HG02642 (cell line): ENCODE measurements around the gene ARSA.
"Not testable (repeated sequence)": the region's sequence is repeated elsewhere in the genome, so short reads cannot be mapped to it uniquely, and the experiment has no call there.

ENCODE experiments used
- ATAC-seq: cut with Tn5 transposase; IDR thresholded peaks from one replicate; pipeline ENCODE4 v1.9.1; 2021; ENCODE audit warnings: mild to moderate bottlenecking; ENCODE audit not compliant: unreplicated experiment, poor library complexity

ARSA gene

GRCh38 chr22:50624347-50625130 lies 3.4 kb downstream of the ARSA start:
- ATAC-seq: no peak

- no peak for ATAC-seq
Observed at GRCh38 chr22:50622723-50623327, 5.1 kb downstream of the ARSA start.

GRCh38 chr22:50621948-50622722 lies 5.8 kb downstream of the ARSA start:
- no peak for ATAC-seq

GRCh38 chr22:50621356-50621880 lies 6.5 kb downstream of the ARSA start:
- ATAC-seq: peak; percentile 42

- peak; percentile 65 for ATAC-seq
Observed at GRCh38 chr22:50620593-50621355, 7.2 kb downstream of the ARSA start.

GRCh38 chr22:50614296-50614695 lies 13.7 kb downstream of the ARSA start:
- not testable (repeated sequence) for ATAC-seq

- no peak for ATAC-seq
Observed at GRCh38 chr22:50613291-50613981, 14.5 kb downstream of the ARSA start.

- ATAC-seq: no peak
Observed at GRCh38 chr22:50612528-50613221, 15.3 kb downstream of the ARSA start.

- ATAC-seq: no peak
Observed at GRCh38 chr22:50612168-50612527, 15.8 kb downstream of the ARSA start.

- ATAC-seq: no peak
Observed at GRCh38 chr22:50611341-50612060, 16.5 kb downstream of the ARSA start.

- no peak for ATAC-seq
Observed at GRCh38 chr22:50610581-50610980, 17.4 kb downstream of the ARSA start.

GRCh38 chr22:50610041-50610451 lies 17.9 kb downstream of the ARSA start:
- no peak for ATAC-seq

- no peak for ATAC-seq
Observed at GRCh38 chr22:50609599-50609998, 18.4 kb downstream of the ARSA start.

- no peak for ATAC-seq
Observed at GRCh38 chr22:50608996-50609395, 19.0 kb downstream of the ARSA start.

- ATAC-seq: not testable (repeated sequence)
Observed at GRCh38 chr22:50608058-50608840, 19.7 kb downstream of the ARSA start.

GRCh38 chr22:50607659-50608020 lies 20.3 kb downstream of the ARSA start:
- ATAC-seq: no peak

- no peak for ATAC-seq
Observed at GRCh38 chr22:50606946-50607658, 20.9 kb downstream of the ARSA start.
